NCI-H1105 (cell line): ENCODE data around the gene CENPP.

Source experiments
- DNase-seq: peaks from one replicate; lab custom pipeline; 2025; lab: John Stamatoyannopoulos, UW

CENPP gene

GRCh38 chr9:92508018-92508820 lies 182.5 kb downstream of the CENPP start:
- no peak for DNase-seq

GRCh38 chr9:92509050-92509449 lies 183.3 kb downstream of the CENPP start:
- no peak for DNase-seq

GRCh38 chr9:92510747-92511146 lies 185.0 kb downstream of the CENPP start:
- DNase-seq = no peak

GRCh38 chr9:92512622-92513021 lies 186.9 kb downstream of the CENPP start:
- no peak for DNase-seq

- DNase-seq = no peak
These were observed 187.6 kb downstream of the CENPP start for GRCh38 chr9:92513349-92513748.

GRCh38 chr9:92514635-92515034 lies 188.9 kb downstream of the CENPP start:
- no peak for DNase-seq

- DNase-seq = no peak
These were observed 190.8 kb downstream of the CENPP start for GRCh38 chr9:92516521-92516920.

- no peak for DNase-seq
These were observed 191.3 kb downstream of the CENPP start for GRCh38 chr9:92517046-92517445.

GRCh38 chr9:92518199-92518598 lies 192.4 kb downstream of the CENPP start:
- DNase-seq = no peak

- DNase-seq = no peak
These were observed 195.1 kb downstream of the CENPP start for GRCh38 chr9:92520837-92521236.

GRCh38 chr9:92522983-92523970 lies 197.5 kb downstream of the CENPP start:
- no peak for DNase-seq

- no peak for DNase-seq
These were observed 199.1 kb downstream of the CENPP start for GRCh38 chr9:92524881-92525280.

GRCh38 chr9:92525306-92525705 lies 199.6 kb downstream of the CENPP start:
- no peak for DNase-seq

GRCh38 chr9:92527291-92527828 lies 201.6 kb downstream of the CENPP start:
- no peak for DNase-seq

- no peak for DNase-seq
These were observed 202.2 kb downstream of the CENPP start for GRCh38 chr9:92527832-92528521.

GRCh38 chr9:92528522-92528849 lies 202.7 kb downstream of the CENPP start:
- no peak for DNase-seq

- DNase-seq = no peak
These were observed 203.4 kb downstream of the CENPP start for GRCh38 chr9:92529124-92529523.

GRCh38 chr9:92530893-92531292 lies 205.1 kb downstream of the CENPP start:
- no peak for DNase-seq

- no peak for DNase-seq
These were observed 208.5 kb downstream of the CENPP start for GRCh38 chr9:92534204-92534603.

GRCh38 chr9:92534674-92535073 lies 208.9 kb downstream of the CENPP start:
- no peak for DNase-seq

GRCh38 chr9:92535940-92536850 lies 210.4 kb downstream of the CENPP start, which contains the start of gene ECM2:
Gene ECM2, minus strand, starts transcription at chr9:92535990. Its CDS starts 13,124 bp downstream, at chr9:92522866.
- no peak for DNase-seq
